ENCODE data around the gene CTNNBL1.

GRCh38 chr20:37801921-37802320 is 108.1 kb downstream of the CTNNBL1 start:
- TF ChIP-seq TAF1 (IDR thresholded peaks at IDR 0.05; ENCODE audit: borderline replicate concordance, low read depth, low read length) (no peak), JUND (IDR thresholded peaks at IDR 0.05) (no peak), TCF12 (IDR thresholded peaks at IDR 0.05) (no peak)
- TF ChIP-seq, protein P1, sequence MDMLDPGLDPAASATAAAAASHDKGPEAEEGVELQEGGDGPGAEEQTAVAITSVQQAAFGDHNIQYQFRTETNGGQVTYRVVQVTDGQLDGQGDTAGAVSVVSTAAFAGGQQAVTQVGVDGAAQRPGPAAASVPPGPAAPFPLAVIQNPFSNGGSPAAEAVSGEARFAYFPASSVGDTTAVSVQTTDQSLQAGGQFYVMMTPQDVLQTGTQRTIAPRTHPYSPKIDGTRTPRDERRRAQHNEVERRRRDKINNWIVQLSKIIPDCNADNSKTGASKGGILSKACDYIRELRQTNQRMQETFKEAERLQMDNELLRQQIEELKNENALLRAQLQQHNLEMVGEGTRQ (IDR thresholded peaks at IDR 0.05; ENCODE audit: borderline replicate concordance, low read depth, low read length): no peak

All from SK-N-SH (cell line).